ENCODE measurements around the gene GLUL. TPM values are rescaled to one million over a fixed set of nuclear protein-coding genes. Genes with fewer than 3 reads are reported as not detected.

Gene GLUL
- 100 to 1,000 TPM; 140 to 146 TPM for total RNA-seq

DNA sequence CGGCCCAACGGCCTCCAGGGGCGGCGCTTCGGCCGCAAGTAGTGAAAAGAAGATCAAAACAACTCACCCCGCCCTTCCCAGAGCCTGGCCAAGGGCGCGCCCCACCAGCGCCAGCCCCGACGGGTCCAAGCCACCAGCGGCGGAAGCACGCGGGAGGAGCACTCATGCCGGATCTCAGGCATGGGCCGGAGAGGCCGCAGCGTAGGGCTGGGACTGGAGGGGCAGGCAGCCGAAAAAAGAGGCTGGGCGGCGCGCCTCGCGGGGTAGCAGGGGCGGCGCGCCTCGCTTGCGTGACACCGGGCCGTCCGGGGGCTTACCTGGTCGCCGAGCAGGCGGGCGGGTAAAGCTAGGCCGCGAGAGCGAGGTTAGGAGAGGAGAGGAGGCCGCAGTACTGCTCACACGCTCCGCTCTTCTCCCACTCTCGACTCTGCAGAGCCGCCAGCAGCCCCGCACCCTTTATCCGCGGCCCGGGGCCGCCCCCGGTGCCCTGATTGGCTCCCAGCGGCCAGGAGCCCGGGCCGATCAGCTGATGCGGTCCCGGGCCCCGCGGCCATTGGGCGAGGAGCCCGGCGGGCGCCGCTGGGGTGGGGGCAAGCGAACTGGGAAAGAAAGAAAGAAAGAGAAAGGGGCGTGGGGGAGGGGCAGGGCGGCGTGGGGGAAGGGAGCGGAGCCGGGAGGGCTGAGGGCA lies at the start of gene GLUL:
GLUL (minus strand) TSS at position 429 of the 688 bp plus-strand sequence. CDS start 3,053 bp downstream, outside the sequence.
- peak; percentile 76 for DNase-seq
- peak within 1 kb of the TSS; percentile 90 for H3K4me3 Mint-ChIP-seq
- peaks cover 43% of the 10 kb centered on the region for H3K36me3 Mint-ChIP-seq (ENCODE audit: low read depth)
- H3K27ac Mint-ChIP-seq: peak within 1 kb of the TSS; percentile 95
- ChIA-PET POLR2A (no interaction called here), CTCF (interaction anchor here (0.6 to 2.9 kb wide), 5 partner anchors 36 to 307 kb away, joined by 3 to 7 read pairs (median 6); no protein-coding TSS in a partner anchor)
- no peaks in the 10 kb centered on the region for H3K9me3 Mint-ChIP-seq
- H3K27me3 Mint-ChIP-seq: peaks cover 20% of the 10 kb centered on the region
- H3K4me1 Mint-ChIP-seq: peaks cover 50% of the 10 kb centered on the region

DNA sequence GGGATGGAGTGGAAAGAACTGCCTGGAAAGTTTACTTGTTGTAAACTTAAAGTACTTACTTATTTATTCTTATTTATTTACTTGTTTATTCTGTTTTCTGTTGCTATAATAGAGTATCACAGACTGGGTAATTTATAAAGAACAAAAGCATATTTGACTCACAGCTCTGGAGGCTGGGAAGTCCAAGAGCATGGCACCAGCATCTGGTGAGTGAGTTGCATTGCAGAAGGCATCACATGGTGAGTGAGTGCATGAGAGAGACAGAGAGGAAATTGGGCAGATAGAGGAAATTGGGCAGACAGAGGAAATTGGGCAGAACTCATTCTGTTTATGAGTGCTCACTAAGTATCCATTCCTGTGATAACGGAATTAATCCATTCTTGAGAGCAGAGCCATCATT lies 46.7 kb upstream of the GLUL start:
- CTCF ChIA-PET: interaction anchor here (1.6 kb wide), 1 partner anchor 344 kb away, joined by 5 read pairs; no protein-coding TSS in a partner anchor
- Mint-ChIP-seq H3K36me3 (ENCODE audit: low read depth) (no peaks in the 10 kb centered on the region), H3K27me3 (peaks cover 10% of the 10 kb centered on the region), H3K4me3 (no peak overlapping the region), H3K27ac (no peak overlapping the region), H3K9me3 (peaks cover 5% of the 10 kb centered on the region), H3K4me1 (peaks cover 3% of the 10 kb centered on the region)
- POLR2A ChIA-PET: no interaction called here
- no peak for DNase-seq

DNA sequence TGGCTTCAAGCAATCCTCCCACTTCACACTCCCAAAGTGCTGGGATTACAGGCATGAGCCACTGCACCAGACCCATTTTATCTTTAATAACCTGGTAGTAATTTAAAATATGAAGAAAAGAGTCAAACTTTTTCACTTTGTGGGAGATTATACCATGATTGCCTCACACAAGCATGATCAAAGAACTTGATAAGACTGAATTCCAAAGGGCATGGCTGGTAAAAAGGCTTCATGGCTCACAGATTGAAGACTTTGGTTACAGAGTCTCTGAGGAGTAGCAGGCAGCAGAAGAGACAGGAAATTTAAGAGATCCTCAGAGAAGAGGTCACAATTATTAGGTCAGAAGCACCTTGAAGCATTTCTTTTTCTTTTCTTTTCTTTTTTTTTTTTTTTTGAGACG lies 42.0 kb upstream of the GLUL start:
- CTCF ChIA-PET: interaction anchor here (0.5 to 1.1 kb wide), 2 partner anchors 32 to 160 kb away, joined by 3 to 8 read pairs; no protein-coding TSS in a partner anchor

DNA sequence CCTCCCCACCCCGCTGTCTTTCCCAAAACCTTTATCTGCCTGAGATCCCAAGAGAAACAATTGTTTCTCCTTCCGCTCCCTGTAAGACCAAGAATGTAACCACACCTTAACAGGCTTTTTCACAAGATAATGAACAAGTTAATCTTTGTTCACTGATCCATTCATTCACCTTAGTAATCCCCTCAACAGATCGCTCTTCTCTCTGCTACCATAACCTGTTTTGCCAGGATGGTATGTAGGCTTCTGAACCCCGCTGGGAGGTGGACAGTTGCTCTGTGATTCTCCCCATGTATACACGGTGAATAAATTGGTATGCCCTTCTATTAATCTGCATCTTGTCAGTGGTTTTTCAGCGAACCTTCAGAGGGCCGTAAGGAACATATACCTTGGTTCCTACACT lies 39.7 kb upstream of the GLUL start:
- ChIA-PET CTCF (interaction anchor here (0.6 kb wide), 1 partner anchor 1975 kb away, joined by 3 read pairs; no protein-coding TSS in a partner anchor), POLR2A (no interaction called here)
- Mint-ChIP-seq H3K27me3 (peaks cover 12% of the 10 kb centered on the region), H3K4me1 (peaks cover 16% of the 10 kb centered on the region), H3K27ac (no peak overlapping the region), H3K9me3 (no peaks in the 10 kb centered on the region), H3K4me3 (no peak overlapping the region), H3K36me3 (ENCODE audit: low read depth) (no peaks in the 10 kb centered on the region)
- DNase-seq: no peak

More for the DNA sequence above, 42.0 kb upstream of the GLUL start:
- Mint-ChIP-seq H3K27ac (no peak overlapping the region), H3K27me3 (peaks cover 15% of the 10 kb centered on the region), H3K4me3 (no peak overlapping the region), H3K4me1 (peaks cover 18% of the 10 kb centered on the region), H3K36me3 (ENCODE audit: low read depth) (no peaks in the 10 kb centered on the region), H3K9me3 (peaks cover 5% of the 10 kb centered on the region)
- no peak for DNase-seq
- POLR2A ChIA-PET: no interaction called here

DNA sequence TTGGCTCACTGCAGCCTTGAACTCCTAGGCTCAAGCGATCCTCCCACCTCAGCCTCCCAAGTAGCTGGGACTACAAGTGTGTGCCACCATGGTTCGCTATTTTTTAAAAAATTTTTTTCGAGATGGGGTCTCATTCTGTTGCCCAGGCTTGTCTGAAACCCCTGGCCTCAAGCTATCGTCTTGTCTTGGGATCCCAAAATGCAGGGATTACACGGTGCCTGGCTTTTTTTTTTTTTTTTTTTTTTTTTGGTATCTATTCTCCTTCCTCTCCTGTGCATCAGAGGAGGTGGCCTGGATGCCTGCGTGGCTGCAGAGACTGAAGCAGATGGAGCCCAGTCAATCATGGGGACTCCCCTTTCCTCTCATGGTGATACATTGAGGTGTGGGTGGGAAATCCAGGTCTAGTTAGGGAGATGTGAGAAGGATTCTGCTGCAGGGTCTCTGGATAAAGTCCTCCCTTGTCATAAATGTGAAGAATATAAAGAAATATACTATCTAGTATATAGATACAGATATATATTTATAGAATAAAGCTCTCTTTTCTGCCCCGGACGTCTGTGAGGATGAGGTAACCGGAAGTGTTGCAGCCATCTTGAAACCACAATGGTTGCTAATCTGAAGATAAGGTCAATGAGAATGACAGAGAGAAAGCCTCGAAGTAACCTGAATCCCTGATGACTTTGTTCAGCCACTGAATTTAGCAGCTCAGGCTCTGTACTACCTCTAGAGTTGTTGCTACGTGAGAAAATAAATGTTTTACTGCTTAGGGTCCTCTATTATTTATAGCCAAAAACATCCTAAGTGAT lies 38.9 kb upstream of the GLUL start:
- H3K27ac Mint-ChIP-seq: no peak overlapping the region
- H3K4me3 Mint-ChIP-seq: no peak overlapping the region
- POLR2A ChIA-PET: no interaction called here
- H3K9me3 Mint-ChIP-seq: no peaks in the 10 kb centered on the region
- CTCF ChIA-PET: interaction anchor here (0.6 to 1.1 kb wide), 2 partner anchors 345 to 1974 kb away, joined by 3 read pairs; no protein-coding TSS in a partner anchor
- peaks cover 12% of the 10 kb centered on the region for H3K27me3 Mint-ChIP-seq
- H3K36me3 Mint-ChIP-seq (ENCODE audit: low read depth): no peaks in the 10 kb centered on the region
- H3K4me1 Mint-ChIP-seq: peaks cover 16% of the 10 kb centered on the region
- peak; percentile 36 for DNase-seq

DNA sequence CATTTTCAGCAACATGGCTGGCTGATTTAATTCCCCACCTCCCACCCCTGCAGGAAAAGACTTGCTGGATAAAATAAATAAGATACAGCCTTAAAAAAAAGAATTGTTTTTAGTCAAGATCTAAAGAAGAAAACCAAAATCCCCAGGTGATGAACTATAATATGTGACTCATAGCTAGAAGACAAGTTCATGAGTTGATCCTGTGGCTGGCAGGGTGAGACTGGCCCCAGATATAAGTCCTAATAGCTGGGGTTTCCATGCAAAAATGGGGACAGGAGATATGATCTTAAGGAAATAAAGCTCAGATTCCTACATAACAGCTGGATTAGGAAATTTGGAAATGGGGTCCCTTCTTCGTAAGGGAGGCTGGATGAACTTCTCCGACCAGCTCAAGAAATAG lies 36.5 kb upstream of the GLUL start:
- Mint-ChIP-seq H3K27ac (no peak overlapping the region), H3K9me3 (no peaks in the 10 kb centered on the region), H3K4me1 (peaks cover 16% of the 10 kb centered on the region), H3K27me3 (peaks cover 16% of the 10 kb centered on the region), H3K36me3 (ENCODE audit: low read depth) (no peaks in the 10 kb centered on the region), H3K4me3 (no peak overlapping the region)
- ChIA-PET CTCF (no interaction called here), POLR2A (no interaction called here)
- DNase-seq: no peak

DNA sequence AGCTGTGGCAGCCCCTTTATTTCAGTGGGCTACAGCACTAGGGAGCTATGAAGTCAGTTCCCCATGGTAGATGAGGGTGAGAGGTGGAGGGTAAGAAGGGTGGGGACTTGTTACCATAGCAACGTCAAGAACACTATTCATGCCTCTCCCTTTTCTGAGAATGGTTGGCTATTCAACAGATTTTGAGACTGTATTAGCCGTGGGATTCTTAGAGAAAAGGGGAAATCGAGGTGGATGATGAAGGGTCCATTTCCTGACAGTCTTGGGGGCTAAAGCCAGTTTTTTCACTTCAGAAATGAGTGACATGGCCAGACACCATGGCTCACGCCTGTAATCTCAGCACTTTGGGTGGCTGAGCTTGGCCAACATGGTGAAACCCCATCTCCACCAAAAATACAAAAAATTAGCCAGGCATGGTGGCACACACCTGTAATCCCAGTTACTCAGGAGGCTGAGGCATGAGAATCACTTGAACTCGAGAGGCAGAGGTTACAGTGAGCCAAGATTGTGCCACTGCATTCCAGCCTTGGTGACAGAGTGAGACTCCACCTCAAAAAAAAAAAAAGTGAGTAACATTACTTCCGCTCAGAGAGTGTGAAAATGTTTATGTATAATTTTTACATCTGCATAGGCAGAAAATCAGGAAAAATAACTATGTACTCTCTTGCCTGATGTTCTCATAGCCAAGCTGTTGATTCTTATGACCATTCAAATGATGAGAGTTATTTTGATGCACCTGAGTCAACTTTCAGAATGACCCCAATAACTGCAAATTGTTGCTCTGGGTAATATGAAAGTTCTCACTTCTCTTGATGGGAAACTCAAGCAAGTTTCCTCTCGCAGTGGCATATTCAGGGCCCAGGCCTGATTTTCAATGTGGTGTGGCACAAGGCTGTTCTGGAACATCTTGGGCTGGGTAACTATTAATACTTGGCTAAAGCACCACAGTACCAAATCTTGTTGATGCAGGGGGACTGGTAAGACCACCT lies 35.1 kb upstream of the GLUL start:
- Mint-ChIP-seq H3K36me3 (ENCODE audit: low read depth) (no peaks in the 10 kb centered on the region), H3K4me1 (peaks cover 16% of the 10 kb centered on the region), H3K4me3 (no peak overlapping the region), H3K27me3 (peaks cover 27% of the 10 kb centered on the region), H3K27ac (no peak overlapping the region), H3K9me3 (no peaks in the 10 kb centered on the region)
- DNase-seq: no peak
- POLR2A ChIA-PET: no interaction called here
- CTCF ChIA-PET: interaction anchor here (0.6 to 0.7 kb wide), 2 partner anchors 35 to 322 kb away, joined by 4 to 7 read pairs; partner anchors contain the start of gene GLUL

DNA sequence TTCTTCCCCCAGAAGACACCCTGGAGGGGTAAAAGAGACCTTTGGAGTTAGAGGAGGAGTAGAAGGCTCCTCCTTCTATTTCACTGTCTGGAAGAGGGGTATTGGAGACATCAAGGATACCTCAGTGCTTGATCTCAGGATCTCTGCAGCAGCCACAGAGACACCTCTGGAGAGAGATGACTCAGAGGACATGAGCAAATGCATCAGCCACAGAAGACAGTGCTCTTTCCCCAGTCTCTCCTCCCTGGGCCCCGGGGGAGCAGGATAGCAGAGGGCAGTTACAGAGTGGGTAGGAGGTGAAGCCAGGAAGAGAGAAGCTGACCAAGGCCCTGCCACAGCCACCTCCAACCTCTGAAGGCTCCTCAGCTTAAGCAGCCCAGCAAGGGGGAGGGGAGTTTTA lies 24.2 kb upstream of the GLUL start:
- ChIA-PET CTCF (no interaction called here), POLR2A (no interaction called here)
- H3K4me1 Mint-ChIP-seq: peaks cover 1% of the 10 kb centered on the region
- H3K4me3 Mint-ChIP-seq: no peak overlapping the region
- DNase-seq: no peak
- H3K27me3 Mint-ChIP-seq: peaks cover 29% of the 10 kb centered on the region
- H3K36me3 Mint-ChIP-seq (ENCODE audit: low read depth): no peaks in the 10 kb centered on the region
- no peak overlapping the region for H3K27ac Mint-ChIP-seq
- H3K9me3 Mint-ChIP-seq: no peaks in the 10 kb centered on the region

DNA sequence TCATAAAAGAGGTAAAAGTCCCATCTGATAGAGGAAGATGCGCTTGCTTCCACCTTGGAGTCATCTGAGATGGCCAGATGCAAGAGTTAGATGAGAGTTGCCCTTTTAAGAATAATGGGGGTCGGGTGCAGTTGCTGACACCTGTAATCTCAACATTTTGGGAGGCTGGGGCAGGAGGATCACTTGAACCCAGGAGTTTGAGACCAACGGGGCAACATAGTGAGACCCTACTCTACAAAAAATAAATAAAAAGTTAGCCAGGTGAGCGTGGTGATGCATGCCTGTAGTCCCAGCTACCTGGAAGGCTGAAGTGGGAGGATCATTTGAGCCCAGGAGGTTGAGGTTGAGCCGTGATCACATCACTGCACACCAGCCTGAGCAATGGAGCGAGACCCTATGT lies 22.4 kb upstream of the GLUL start:
- H3K4me3 Mint-ChIP-seq: no peak overlapping the region
- ChIA-PET CTCF (no interaction called here), POLR2A (no interaction called here)
- peaks cover 24% of the 10 kb centered on the region for H3K27me3 Mint-ChIP-seq
- no peak for DNase-seq
- H3K36me3 Mint-ChIP-seq (ENCODE audit: low read depth): no peaks in the 10 kb centered on the region
- no peaks in the 10 kb centered on the region for H3K9me3 Mint-ChIP-seq
- H3K27ac Mint-ChIP-seq: no peak overlapping the region
- H3K4me1 Mint-ChIP-seq: peaks cover 1% of the 10 kb centered on the region

DNA sequence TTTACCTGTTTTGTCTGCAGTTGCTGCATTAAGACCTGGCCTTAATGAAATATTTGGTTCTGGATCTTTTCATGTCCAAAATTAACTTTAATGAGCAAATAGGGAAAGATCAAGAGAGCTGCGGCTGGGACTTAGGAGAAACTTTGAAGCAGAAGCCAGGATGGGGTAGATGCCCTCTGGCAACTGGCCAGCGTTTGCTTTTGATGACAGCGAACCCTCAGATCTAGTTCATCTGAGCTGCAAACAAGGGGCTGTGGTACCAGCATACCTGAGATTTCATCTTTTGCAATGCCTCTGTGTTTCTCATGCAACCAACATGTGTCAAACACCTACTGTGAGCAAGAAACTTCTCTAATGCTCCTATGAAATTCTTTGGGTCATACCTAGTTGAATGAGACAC lies 21.9 kb upstream of the GLUL start:
- H3K9me3 Mint-ChIP-seq: no peaks in the 10 kb centered on the region
- H3K36me3 Mint-ChIP-seq (ENCODE audit: low read depth): no peaks in the 10 kb centered on the region
- peaks cover 22% of the 10 kb centered on the region for H3K27me3 Mint-ChIP-seq
- DNase-seq: no peak
- ChIA-PET CTCF (interaction anchor here (0.6 to 1.1 kb wide), 4 partner anchors 17 to 739 kb away, joined by 3 read pairs; no protein-coding TSS in a partner anchor), POLR2A (no interaction called here)
- H3K4me1 Mint-ChIP-seq: peaks cover 1% of the 10 kb centered on the region
- H3K27ac Mint-ChIP-seq: no peak overlapping the region
- H3K4me3 Mint-ChIP-seq: no peak overlapping the region

DNA sequence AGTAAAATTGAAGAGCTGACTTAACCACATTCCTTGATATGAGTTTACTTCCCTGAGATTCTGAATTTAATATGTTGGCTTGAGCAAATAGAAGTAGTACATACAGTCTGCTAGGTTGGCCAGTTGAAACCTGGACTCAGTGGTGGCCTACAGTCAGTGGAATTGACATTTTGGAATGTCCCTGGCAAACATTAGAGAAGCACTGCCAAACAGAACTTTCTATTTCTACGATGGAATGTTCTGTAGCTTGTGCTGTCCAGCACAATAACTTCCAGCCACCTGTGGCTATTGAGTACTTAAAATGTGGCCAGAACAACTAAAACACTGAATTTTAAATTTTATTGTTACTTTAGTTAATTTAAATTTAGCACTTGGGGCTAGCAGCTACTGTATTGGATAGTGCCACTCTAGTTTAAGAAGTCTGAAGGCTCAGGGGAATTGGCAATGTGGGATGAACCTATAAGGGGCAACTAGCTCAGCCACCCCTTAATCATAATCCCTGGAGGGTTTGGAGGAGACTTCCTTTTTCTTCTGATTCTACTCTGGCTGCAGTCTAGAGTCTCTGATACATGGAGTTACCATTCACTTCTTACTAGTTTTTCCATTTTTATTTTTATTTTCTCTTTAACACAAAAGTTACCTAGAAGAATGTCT lies 19.2 kb upstream of the GLUL start:
- H3K27me3 Mint-ChIP-seq: peaks cover 40% of the 10 kb centered on the region
- CTCF ChIA-PET: no interaction called here
- H3K4me1 Mint-ChIP-seq: no peaks in the 10 kb centered on the region
- no peak for DNase-seq
- H3K27ac Mint-ChIP-seq: no peak overlapping the region
- peaks cover 2% of the 10 kb centered on the region for H3K9me3 Mint-ChIP-seq
- POLR2A ChIA-PET: no interaction called here
- no peak overlapping the region for H3K4me3 Mint-ChIP-seq
- H3K36me3 Mint-ChIP-seq (ENCODE audit: low read depth): no peaks in the 10 kb centered on the region

DNA sequence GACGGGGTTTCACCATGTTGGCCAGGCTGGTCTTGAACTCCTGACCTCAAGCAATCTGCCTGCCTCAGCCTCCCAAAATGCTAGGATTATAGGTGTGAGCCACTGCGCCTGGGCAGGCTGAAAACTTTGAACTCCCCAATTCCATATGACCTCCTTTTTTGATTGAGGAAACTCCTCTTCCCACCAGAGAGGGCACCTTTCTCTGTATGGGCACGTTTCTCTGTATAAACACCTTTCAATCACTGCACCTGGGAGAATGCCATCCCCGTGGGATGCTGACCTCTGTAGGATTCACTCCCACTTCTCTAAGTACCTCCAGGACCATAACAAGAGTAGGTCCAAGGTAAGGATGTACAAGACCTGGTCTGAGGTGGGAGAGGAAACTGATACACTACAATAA lies 18.5 kb upstream of the GLUL start:
- CTCF ChIA-PET: no interaction called here
- Mint-ChIP-seq H3K4me3 (no peak overlapping the region), H3K27me3 (peaks cover 44% of the 10 kb centered on the region), H3K36me3 (ENCODE audit: low read depth) (no peaks in the 10 kb centered on the region), H3K27ac (no peak overlapping the region), H3K9me3 (peaks cover 5% of the 10 kb centered on the region), H3K4me1 (no peaks in the 10 kb centered on the region)
- DNase-seq: no peak
- POLR2A ChIA-PET: no interaction called here

All from activated CD4-positive, alpha-beta T cell treated with anti-CD3 and anti-CD28 coated beads, Interleukin-2, amount 10 ng/mL, durations not matched to agents 7 days and 5 days (primary cell).